Activated CD4-positive, alpha-beta T cell treated with anti-CD3 and anti-CD28 coated beads, Interleukin-2, amount 10 ng/mL, durations not matched to agents 24 days and 14 days (primary cell): ENCODE data around the gene SOX8. TPM values are rescaled to one million over a fixed set of nuclear protein-coding genes. Genes with fewer than 3 reads are reported as not detected.
A peak's percentile ranks its signal among the peaks of the same experiment; 100 is the strongest.
"Not testable (repeated sequence)": the region's sequence is repeated elsewhere in the genome, so short reads cannot be mapped to it uniquely, and the experiment has no call there.

Source experiments
- DNase-seq: peaks from one replicate; pipeline ENCODE4 v3.0.0; 2022
- H3K27ac Mint-ChIP-seq: one replicate; pipeline ENCODE4 v1.8.0; 2022; ENCODE audit warnings: mild to moderate bottlenecking, mixed read lengths
- H3K27me3 Mint-ChIP-seq: one replicate; pipeline ENCODE4 v1.8.0; 2022; ENCODE audit warnings: mixed read lengths
- H3K36me3 Mint-ChIP-seq: one replicate; pipeline ENCODE4 v1.8.0; 2022; ENCODE audit warnings: low read depth, mild to moderate bottlenecking, mixed read lengths
- H3K4me1 Mint-ChIP-seq: one replicate; pipeline ENCODE4 v1.8.0; 2021; ENCODE audit warnings: mixed read lengths
- H3K4me3 Mint-ChIP-seq: one replicate; pipeline ENCODE4 v1.8.0; 2022; ENCODE audit warnings: mild to moderate bottlenecking, moderate library complexity, mixed read lengths
- H3K9me3 Mint-ChIP-seq: one replicate; pipeline ENCODE4 v1.8.0; 2021; ENCODE audit warnings: mixed read lengths
- intact Hi-C: fragments of 100-400 bp; cut with micrococcal nuclease; formaldehyde crosslinking; loops from one replicate; pipeline ENCODE4 v1.15.1; 2023
- total RNA-seq: library from RNA; stranded (reverse); gene quantifications from 2 replicates; pipeline ENCODE4 v1.2.3, GENCODE V29; 2022

SOX8 gene
- total RNA-seq, 1 donor from 2014 or later: 0.77 TPM

GRCh38 chr16:946048-946395 is 35.5 kb upstream of the SOX8 start:
- Mint-ChIP-seq H3K27me3 (no peaks in the 10 kb centered on the region), H3K9me3 (peaks cover 18% of the 10 kb centered on the region), H3K27ac (no peak overlapping the region), H3K4me3 (no peak overlapping the region), H3K36me3 (peaks cover 34% of the 10 kb centered on the region), H3K4me1 (no peaks in the 10 kb centered on the region)
- DNase-seq: no peak
- intact Hi-C loops: no loop called here

- Mint-ChIP-seq H3K36me3 (peaks cover 28% of the 10 kb centered on the region), H3K27me3 (no peaks in the 10 kb centered on the region), H3K27ac (no peak overlapping the region), H3K9me3 (peaks cover 10% of the 10 kb centered on the region), H3K4me3 (no peak overlapping the region), H3K4me1 (no peaks in the 10 kb centered on the region)
- DNase-seq: no peak
- intact Hi-C loops: no loop called here
Measured at GRCh38 chr16:947255-947921, 34.2 kb upstream of the SOX8 start.

- H3K4me3 Mint-ChIP-seq, intact Hi-C loops, H3K9me3 Mint-ChIP-seq, H3K4me1 Mint-ChIP-seq, H3K27ac Mint-ChIP-seq, DNase-seq, H3K27me3 Mint-ChIP-seq: not testable (repeated sequence)
- H3K36me3 Mint-ChIP-seq: peaks cover 26% of the 10 kb centered on the region
Measured at GRCh38 chr16:947922-948303, 33.7 kb upstream of the SOX8 start.

- intact Hi-C loops, H3K4me1 Mint-ChIP-seq, DNase-seq, H3K27ac Mint-ChIP-seq, H3K27me3 Mint-ChIP-seq, H3K4me3 Mint-ChIP-seq, H3K9me3 Mint-ChIP-seq: not testable (repeated sequence)
- H3K36me3 Mint-ChIP-seq: peaks cover 24% of the 10 kb centered on the region
Measured at GRCh38 chr16:948767-949166, 32.8 kb upstream of the SOX8 start.

- intact Hi-C loops, H3K4me3 Mint-ChIP-seq: not testable (repeated sequence)
Measured at GRCh38 chr16:950733-951573, 30.6 kb upstream of the SOX8 start.

GRCh38 chr16:951660-952301 is 29.8 kb upstream of the SOX8 start:
- H3K4me3 Mint-ChIP-seq: no peak overlapping the region
- intact Hi-C loops: no loop called here
- H3K36me3 Mint-ChIP-seq: peaks cover 15% of the 10 kb centered on the region
- no peak for DNase-seq
- no peaks in the 10 kb centered on the region for H3K27me3 Mint-ChIP-seq
- no peak overlapping the region for H3K27ac Mint-ChIP-seq
- no peaks in the 10 kb centered on the region for H3K9me3 Mint-ChIP-seq
- H3K4me1 Mint-ChIP-seq: no peaks in the 10 kb centered on the region

More at GRCh38 chr16:950733-951573, 30.6 kb upstream of the SOX8 start:
- H3K27ac Mint-ChIP-seq, H3K9me3 Mint-ChIP-seq, H3K4me1 Mint-ChIP-seq, H3K27me3 Mint-ChIP-seq, DNase-seq: not testable (repeated sequence)
- H3K36me3 Mint-ChIP-seq: peaks cover 17% of the 10 kb centered on the region

GRCh38 chr16:952321-952720 is 29.2 kb upstream of the SOX8 start:
- Mint-ChIP-seq H3K27me3 (no peaks in the 10 kb centered on the region), H3K9me3 (no peaks in the 10 kb centered on the region), H3K36me3 (peaks cover 15% of the 10 kb centered on the region), H3K27ac (peak overlapping the region; percentile 56), H3K4me1 (no peaks in the 10 kb centered on the region), H3K4me3 (no peak overlapping the region)
- DNase-seq: no peak
- intact Hi-C loops: no loop called here

- DNase-seq, intact Hi-C loops, H3K9me3 Mint-ChIP-seq, H3K27me3 Mint-ChIP-seq, H3K27ac Mint-ChIP-seq, H3K4me3 Mint-ChIP-seq, H3K4me1 Mint-ChIP-seq: not testable (repeated sequence)
- peaks cover 15% of the 10 kb centered on the region for H3K36me3 Mint-ChIP-seq
Measured at GRCh38 chr16:953818-954217, 27.8 kb upstream of the SOX8 start.

- H3K27ac Mint-ChIP-seq, H3K4me1 Mint-ChIP-seq, DNase-seq, intact Hi-C loops, H3K27me3 Mint-ChIP-seq, H3K4me3 Mint-ChIP-seq, H3K9me3 Mint-ChIP-seq: not testable (repeated sequence)
- peaks cover 15% of the 10 kb centered on the region for H3K36me3 Mint-ChIP-seq
Measured at GRCh38 chr16:955766-956165, 25.8 kb upstream of the SOX8 start.

- Mint-ChIP-seq H3K27ac (no peak overlapping the region), H3K9me3 (no peaks in the 10 kb centered on the region), H3K4me1 (peaks cover 11% of the 10 kb centered on the region), H3K4me3 (no peak overlapping the region), H3K36me3 (peaks cover 8% of the 10 kb centered on the region), H3K27me3 (no peaks in the 10 kb centered on the region)
- DNase-seq: no peak
- intact Hi-C loops: no loop called here
Measured at GRCh38 chr16:959232-960040, 22.1 kb upstream of the SOX8 start.

- no peak overlapping the region for H3K27ac Mint-ChIP-seq
- intact Hi-C loops: no loop called here
- DNase-seq: no peak
Measured at GRCh38 chr16:962366-962765, 19.2 kb upstream of the SOX8 start.

GRCh38 chr16:962901-963814 is 18.4 kb upstream of the SOX8 start:
- no peak for DNase-seq
- intact Hi-C loops: no loop called here

More at GRCh38 chr16:962366-962765, 19.2 kb upstream of the SOX8 start:
- no peak overlapping the region for H3K4me3 Mint-ChIP-seq
- H3K4me1 Mint-ChIP-seq: peaks cover 21% of the 10 kb centered on the region
- peaks cover 27% of the 10 kb centered on the region for H3K36me3 Mint-ChIP-seq
- H3K9me3 Mint-ChIP-seq: peaks cover 7% of the 10 kb centered on the region
- H3K27me3 Mint-ChIP-seq: no peaks in the 10 kb centered on the region

GRCh38 chr16:963913-964312 is 17.7 kb upstream of the SOX8 start:
- H3K4me3 Mint-ChIP-seq: peak overlapping the region; percentile 71
- peaks cover 7% of the 10 kb centered on the region for H3K9me3 Mint-ChIP-seq
- intact Hi-C loops: no loop called here
- peaks cover 32% of the 10 kb centered on the region for H3K36me3 Mint-ChIP-seq
- peak overlapping the region; percentile 91 for H3K27ac Mint-ChIP-seq
- peaks cover 27% of the 10 kb centered on the region for H3K4me1 Mint-ChIP-seq
- H3K27me3 Mint-ChIP-seq: no peaks in the 10 kb centered on the region
- DNase-seq: no peak

More at GRCh38 chr16:962901-963814, 18.4 kb upstream of the SOX8 start:
- Mint-ChIP-seq H3K9me3 (peaks cover 7% of the 10 kb centered on the region), H3K4me3 (peak overlapping the region; percentile 71), H3K36me3 (peaks cover 28% of the 10 kb centered on the region), H3K4me1 (peaks cover 22% of the 10 kb centered on the region), H3K27ac (peak overlapping the region; percentile 91), H3K27me3 (no peaks in the 10 kb centered on the region)
